H1 (cell line): Measurements from ENCODE around the gene ADAM12. TPM values are rescaled to one million over a fixed set of nuclear protein-coding genes. Genes with fewer than 3 reads are reported as not detected.

ENCODE experiments used
- CTCF ChIA-PET: fragments of 300-600 bp; sonication (Branson Sonifier 250); formaldehyde crosslinking; loops from one replicate; lab custom pipeline; 2021; ENCODE audit not compliant: partially characterized antibody; lab: Charles Lee
- POLR2A ChIA-PET: fragments of 300-600 bp; sonication (Branson Sonifier 250); formaldehyde crosslinking; loops from one replicate; lab custom pipeline; 2021; ENCODE audit warnings: inconsistent platforms; ENCODE audit not compliant: partially characterized antibody; lab: Charles Lee
- DNase-seq, 2 experiments: peaks; one replicate each; pipeline versions ENCODE4 v3.0.0 to v3.0.0-alpha.2; 2010 to 2022; ENCODE audit warnings: low spot score in 2 of 2, low read depth in 1 of 2, mixed read lengths in 1 of 2
- FAIRE-seq: peaks from 2 replicates; lab custom pipeline; 2011; peaks lifted over from hg19 to GRCh38; lab: Jason Lieb, UNC
- H2AFZ ChIP-seq: 2 replicates; pipeline ENCODE4 v1.8.1; 2012; ENCODE audit warnings: low read length, inconsistent platforms
- H2AK5ac ChIP-seq: 2 replicates; pipeline ENCODE4 v1.6.1; 2013; ENCODE audit warnings: low read depth, low read length
- H2BK120ac ChIP-seq: replicated peaks from 2 replicates; pipeline ENCODE3; 2013; ENCODE audit warnings: low read depth, low read length, inconsistent platforms
- H2BK12ac ChIP-seq: 2 replicates; pipeline ENCODE4 v1.6.1; 2013; ENCODE audit warnings: low read depth, low read length
- H2BK15ac ChIP-seq: 2 replicates; pipeline ENCODE4 v1.6.1; 2013; ENCODE audit warnings: low read length
- H2BK20ac ChIP-seq: 2 replicates; pipeline ENCODE4 v1.6.1; 2013; ENCODE audit warnings: low read length
- H2BK5ac ChIP-seq: 2 replicates; pipeline ENCODE4 v1.6.1; 2013; ENCODE audit warnings: low read depth, low read length
- H3K14ac ChIP-seq: 2 replicates; pipeline ENCODE4 v1.6.1; 2013; ENCODE audit warnings: inconsistent platforms; ENCODE audit not compliant: insufficient read length
- H3K18ac ChIP-seq: 2 replicates; pipeline ENCODE4 v1.6.1; 2013; ENCODE audit warnings: low read length; ENCODE audit errors: extremely low read depth
- H3K23ac ChIP-seq: 2 replicates; pipeline ENCODE4 v1.6.1; 2013; ENCODE audit warnings: inconsistent platforms; ENCODE audit not compliant: insufficient read length
- H3K23me2 ChIP-seq: 2 replicates; pipeline ENCODE4 v1.6.1; 2013; ENCODE audit warnings: low read depth, low read length
- H3K27ac ChIP-seq: 2 replicates; pipeline ENCODE4 v1.6.1; 2011; ENCODE audit warnings: low read depth, low read length, inconsistent platforms
- H3K27me3 ChIP-seq, 4 experiments: replicated peaks in 1 of 4; 1 replicate in 1 of 4; 2 replicates in 3 of 4; pipeline versions ENCODE4 v1.6.1 to v1.8.1; 2011 to 2013; ENCODE audit warnings: low read length in 3 of 4, mild to moderate bottlenecking in 3 of 4, inconsistent platforms in 2 of 4, mixed read lengths in 2 of 4, moderate library complexity in 1 of 4; ENCODE audit not compliant: control insufficient read depth in 3 of 4, insufficient read depth in 3 of 4; ENCODE audit errors: extremely low read depth in 1 of 4
- H3K36me3 ChIP-seq, 4 experiments: 2 replicates each; pipeline versions ENCODE4 v1.6.1 to v1.8.1; 2011 to 2013; ENCODE audit warnings: mild to moderate bottlenecking in 4 of 4, low read length in 3 of 4, moderate library complexity in 2 of 4, control low read depth in 1 of 4, inconsistent platforms in 1 of 4; ENCODE audit not compliant: insufficient read depth in 4 of 4, control insufficient read depth in 2 of 4
- H3K4ac ChIP-seq: replicated peaks from 2 replicates; pipeline ENCODE3; 2013; ENCODE audit warnings: low read length, low read depth, mixed read lengths, inconsistent platforms; ENCODE audit not compliant: insufficient read length
- H3K4me1 ChIP-seq, 4 experiments: replicated peaks in 1 of 4; 1 replicate in 1 of 4; 2 replicates in 3 of 4; pipeline versions ENCODE4 v1.6.1 to v1.8.1; 2011 to 2013; ENCODE audit warnings: low read length in 3 of 4, inconsistent platforms in 2 of 4, mixed read lengths in 1 of 4; ENCODE audit not compliant: insufficient read depth in 4 of 4, control insufficient read depth in 3 of 4
- H3K4me2 ChIP-seq, 2 experiments: 2 replicates each; pipeline versions ENCODE4 v1.6.1 to v1.8.1; 2011 to 2013; ENCODE audit warnings: low read depth in 2 of 2, low read length in 2 of 2, control low read depth in 1 of 2, inconsistent platforms in 1 of 2, mild to moderate bottlenecking in 1 of 2; ENCODE audit not compliant: insufficient read depth in 1 of 2
- H3K4me3 ChIP-seq, 4 experiments: fragments of 200-600, 300-600 bp in 1 of 4; sonication (generic), shearing (Covaris generic), sonication (Bioruptor Twin) in 1 of 4; 2 replicates each; pipeline versions ENCODE4 v1.5.1 to v1.8.1; 2011 to 2016; ENCODE audit warnings: low read length in 4 of 4, low read depth in 3 of 4, control low read depth in 2 of 4, inconsistent platforms in 2 of 4, mild to moderate bottlenecking in 2 of 4, mixed read lengths in 1 of 4, moderate library complexity in 1 of 4; ENCODE audit not compliant: insufficient read depth in 2 of 4; ENCODE audit errors: extremely low read depth in 1 of 4
- H3K56ac ChIP-seq: replicated peaks from 2 replicates; pipeline ENCODE3; 2013; ENCODE audit warnings: low read depth, mild to moderate bottlenecking, mixed read lengths, low read length, inconsistent platforms; ENCODE audit not compliant: insufficient read length
- H3K79me1 ChIP-seq: 2 replicates; pipeline ENCODE4 v1.6.1; 2013; ENCODE audit warnings: low read depth, low read length, control low read depth
- H3K79me2 ChIP-seq, 2 experiments: 2 replicates each; pipeline versions ENCODE4 v1.6.1 to v1.8.1; 2012 to 2013; ENCODE audit warnings: low read length in 2 of 2, mild to moderate bottlenecking in 2 of 2, inconsistent platforms in 1 of 2; ENCODE audit not compliant: insufficient read depth in 2 of 2, control insufficient read depth in 1 of 2
- H3K9ac ChIP-seq, 4 experiments: replicated peaks in 1 of 4; 1 replicate in 1 of 4; 2 replicates in 3 of 4; pipeline versions ENCODE4 v1.6.1 to v1.8.1; 2011 to 2013; ENCODE audit warnings: low read depth in 3 of 4, low read length in 3 of 4, control low read depth in 2 of 4, mild to moderate bottlenecking in 2 of 4, moderate library complexity in 2 of 4, inconsistent platforms in 1 of 4; ENCODE audit errors: extremely low read depth in 1 of 4
- H3K9me3 ChIP-seq, 2 experiments: 2 replicates each; pipeline versions ENCODE4 v1.6.1 to v1.8.1; 2012 to 2013; ENCODE audit warnings: mild to moderate bottlenecking in 2 of 2, moderate library complexity in 2 of 2, control low read depth in 1 of 2, inconsistent platforms in 1 of 2, low read depth in 1 of 2, low read length in 1 of 2, mixed read lengths in 1 of 2; ENCODE audit not compliant: insufficient read depth in 2 of 2
- H4K20me1 ChIP-seq, 2 experiments: replicated peaks in 1 of 2; 2 replicates each; pipeline versions ENCODE3 to v1.8.1; 2011 to 2013; ENCODE audit warnings: inconsistent platforms in 2 of 2, low read length in 2 of 2, mild to moderate bottlenecking in 1 of 2; ENCODE audit not compliant: insufficient read depth in 2 of 2, control insufficient read depth in 1 of 2
- H4K5ac ChIP-seq: 2 replicates; pipeline ENCODE4 v1.6.1; 2013; ENCODE audit warnings: low read length, low read depth, mixed read lengths, inconsistent platforms; ENCODE audit not compliant: insufficient read length
- H4K8ac ChIP-seq: 2 replicates; pipeline ENCODE4 v1.8.0; 2013; ENCODE audit warnings: mild to moderate bottlenecking, moderate library complexity, low read length, inconsistent platforms; ENCODE audit not compliant: insufficient read depth; ENCODE audit errors: extremely low read depth
- H4K91ac ChIP-seq: replicated peaks from 2 replicates; pipeline ENCODE3; 2013; ENCODE audit warnings: low read length, mixed read lengths, inconsistent platforms; ENCODE audit not compliant: insufficient read length
- BCL11A ChIP-seq, 2 experiments: IDR thresholded peaks; one replicate each; pipeline ENCODE4 v1.6.1; 2011; ENCODE audit warnings: low read depth in 2 of 2, low read length in 2 of 2, mild to moderate bottlenecking in 2 of 2
- WGBS, 2 experiments: shearing (Covaris generic) in 1 of 2; methylation state at CpG; one replicate each; pipeline versions ENCODE4 v1.1.6 to v1.1.7; 2013 to 2015; ENCODE audit warnings: low lambda C conversion rate in 2 of 2, mixed read lengths in 2 of 2, inconsistent platforms in 1 of 2, low coverage in 1 of 2, missing lambda C conversion rate in 1 of 2; ENCODE audit not compliant: insufficient replicate concordance in 2 of 2, insufficient coverage in 1 of 2, insufficient read length in 1 of 2; ENCODE audit errors: extremely low coverage in 1 of 2, missing lambda C conversion rate in 1 of 2; 5-methylcytosine and 5-hydroxymethylcytosine counted together
- polyA plus RNA-seq, 7 experiments: library from polyadenylated mRNA; depleted of rRNA in 3 of 7; stranded (reverse) in 5 of 7; unstranded in 2 of 7; fragments of >200 nt in 5 of 7; fragments of 200-250 nt in 2 of 7; gene quantifications; 1 replicate in 5 of 7; 2 replicates in 1 of 7; 4 replicates in 1 of 7; pipeline versions ENCODE4 v1.2.1 to v1.2.3, GENCODE V29; 2011 to 2013; ENCODE audit warnings: missing spikeins in 2 of 7, mixed read lengths in 2 of 7
- total RNA-seq: library from RNA; stranded (reverse); fragmentation: NEBNext Ultra II Directional; extraction: Animal tissue kit (Norgen Biotek cat#: 25700); gene quantifications from 2 replicates; pipeline ENCODE4 v1.2.1, GENCODE V29; 2021

ADAM12 gene
- total and polyA plus RNA-seq, 2 of the 8 experiments (the other 6 are each of a cell fraction or from before 2014, with no cell fraction given), result 0.07 to 0.17 TPM

- Histone ChIP-seq H3K4ac (no peak overlapping the region), H2AFZ (no peak overlapping the region), H4K8ac (no peak overlapping the region), H3K56ac (no peak overlapping the region), H3K9ac (no peak overlapping the region), H3K18ac (no peak overlapping the region), H2BK120ac (no peak overlapping the region), H3K9me3 (no peaks in the 10 kb centered on the region; a peak in 1 of 4 replicates), H3K27me3 (peaks cover 6 to 23% (median 23%) of the 10 kb centered on the region in 4 experiments), H2AK5ac (no peak overlapping the region), H3K36me3 (no peaks in the 10 kb centered on the region), H2BK15ac (no peak overlapping the region), H3K27ac (no peak overlapping the region), H4K91ac (no peak overlapping the region), H2BK20ac (no peak overlapping the region), H3K23me2 (peaks cover 13% of the 10 kb centered on the region), H3K23ac (no peak overlapping the region), H3K4me3 (no peak overlapping the region), H4K20me1 (no peaks in the 10 kb centered on the region), H3K14ac (no peak overlapping the region), H2BK12ac (no peak overlapping the region), H3K4me2 (no peak overlapping the region), H3K79me2 (no peaks in the 10 kb centered on the region), H4K5ac (no peak overlapping the region), H3K79me1 (no peaks in the 10 kb centered on the region), H3K4me1 (peaks cover 0 to 2% (median 0%) of the 10 kb centered on the region in 4 experiments; a peak in 4 of 7 replicates), H2BK5ac (no peak overlapping the region)
- ChIA-PET CTCF (interaction anchor here (1.0 to 1.7 kb wide), 4 partner anchors 10 to 449 kb away, joined by 3 to 4 read pairs (median 4); no protein-coding TSS in a partner anchor), POLR2A (no interaction called here)
- DNase-seq (no peak), FAIRE-seq (no peak)
- TF ChIP-seq BCL11A (IDR thresholded peaks at IDR 0.05; ENCODE audit: low read depth in 2 of 2, low read length in 2 of 2), result no peak
- WGBS, 2 experiments, result 92% methylated on average over 5 of the region's 5 CpGs; no CpG with 5 or more reads in 1 of the 2 experiments
These were observed 3.9 kb downstream of the ADAM12 start for GRCh38 chr10:126384269-126384873.
